Mammary epithelial cell (primary cell): ENCODE measurements around the gene HOXC13.

Experiments used
- EZH2 ChIP-seq: IDR thresholded peaks from 2 replicates; pipeline ENCODE4 v1.6.1; 2012; ENCODE audit warnings: low read length, inconsistent platforms, borderline replicate concordance
- TF ChIP-seq, protein P1 (sequence below), 2 donors: IDR thresholded peaks in 1 of 2; conservative IDR thresholded peaks in 1 of 2; 2 replicates each; pipeline ENCODE4 v1.5.1; 2011 to 2012; ENCODE audit warnings: inconsistent platforms in 2 of 2, low read length in 2 of 2, mild to moderate bottlenecking in 2 of 2, control low read depth in 1 of 2, low read depth in 1 of 2; ENCODE audit not compliant: insufficient read depth in 1 of 2; ENCODE audit errors: extremely low read depth in 1 of 2

DNA sequence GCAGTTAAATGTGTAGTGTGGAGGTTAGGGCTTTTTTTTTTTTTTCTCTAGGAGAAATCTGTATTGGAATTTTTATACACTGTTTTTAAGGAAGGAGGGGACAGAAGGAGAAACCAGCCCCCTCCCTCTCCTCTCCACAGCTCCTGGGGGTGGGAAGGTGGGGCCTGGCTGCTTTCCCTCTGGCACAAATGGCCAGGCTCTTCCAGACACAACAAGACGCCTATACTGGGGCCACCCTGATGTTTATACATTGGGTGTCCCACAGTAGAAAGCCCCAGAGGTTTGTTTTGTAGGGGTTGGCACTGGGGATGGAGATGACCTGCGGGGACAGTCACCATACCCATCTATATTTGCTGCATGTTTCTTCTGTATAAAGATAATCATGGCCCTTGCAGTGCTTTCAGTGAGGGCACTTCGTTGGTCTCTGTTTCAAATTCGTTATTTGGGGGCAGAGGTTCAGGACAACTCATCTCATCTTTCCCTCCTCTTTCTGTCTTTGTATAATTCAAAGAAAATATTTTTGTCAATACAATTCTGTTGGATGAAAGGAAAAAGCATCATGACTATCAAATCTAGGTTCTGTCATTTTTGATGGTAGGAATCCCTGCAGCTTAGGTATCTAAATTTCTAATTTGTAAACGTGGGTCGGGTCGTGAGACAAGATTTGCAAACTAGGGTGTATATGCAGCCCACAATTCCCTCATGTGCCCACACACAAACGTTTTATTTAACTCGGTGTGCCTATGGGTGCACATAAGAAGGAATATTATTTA, 38.4 kb downstream of the HOXC13 start:
- TF ChIP-seq, protein P1, sequence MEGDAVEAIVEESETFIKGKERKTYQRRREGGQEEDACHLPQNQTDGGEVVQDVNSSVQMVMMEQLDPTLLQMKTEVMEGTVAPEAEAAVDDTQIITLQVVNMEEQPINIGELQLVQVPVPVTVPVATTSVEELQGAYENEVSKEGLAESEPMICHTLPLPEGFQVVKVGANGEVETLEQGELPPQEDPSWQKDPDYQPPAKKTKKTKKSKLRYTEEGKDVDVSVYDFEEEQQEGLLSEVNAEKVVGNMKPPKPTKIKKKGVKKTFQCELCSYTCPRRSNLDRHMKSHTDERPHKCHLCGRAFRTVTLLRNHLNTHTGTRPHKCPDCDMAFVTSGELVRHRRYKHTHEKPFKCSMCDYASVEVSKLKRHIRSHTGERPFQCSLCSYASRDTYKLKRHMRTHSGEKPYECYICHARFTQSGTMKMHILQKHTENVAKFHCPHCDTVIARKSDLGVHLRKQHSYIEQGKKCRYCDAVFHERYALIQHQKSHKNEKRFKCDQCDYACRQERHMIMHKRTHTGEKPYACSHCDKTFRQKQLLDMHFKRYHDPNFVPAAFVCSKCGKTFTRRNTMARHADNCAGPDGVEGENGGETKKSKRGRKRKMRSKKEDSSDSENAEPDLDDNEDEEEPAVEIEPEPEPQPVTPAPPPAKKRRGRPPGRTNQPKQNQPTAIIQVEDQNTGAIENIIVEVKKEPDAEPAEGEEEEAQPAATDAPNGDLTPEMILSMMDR (conservative IDR thresholded peaks at IDR 0.05 in 1 of 2, IDR thresholded peaks at IDR 0.05 in 1 of 2; ENCODE audit: extremely low read depth in 1 of 2, insufficient read depth in 1 of 2, low read depth in 1 of 2, low read length in 2 of 2): no peak
- no peak for TF ChIP-seq EZH2
